Measurements from ENCODE around the gene CCND1. TPM values are rescaled to one million over a fixed set of nuclear protein-coding genes. Genes with fewer than 3 reads are reported as not detected.
"Not testable (repeated sequence)": the region's sequence is repeated elsewhere in the genome, so short reads cannot be mapped to it uniquely, and the experiment has no call there.

The CCND1 gene
- total and polyA plus RNA-seq, 5 donors, result 55.9 to 149 (median 135) TPM

GRCh38 chr11:69683764-69684333, 42.9 kb downstream of the CCND1 start:
- no peak for ATAC-seq
- Histone ChIP-seq H3K4me1 (ENCODE audit: control insufficient read depth, insufficient read depth, low read length) (no peaks in the 10 kb centered on the region), H3K27ac (ENCODE audit: low read length) (no peak overlapping the region), H3K4me3 (ENCODE audit: low read length) (no peak overlapping the region), H3K9me3 (ENCODE audit: control insufficient read depth, low read length) (no peaks in the 10 kb centered on the region), H3K27me3 (ENCODE audit: control insufficient read depth, insufficient read depth) (no peaks in the 10 kb centered on the region)
- intact Hi-C loops (cut with DNase I), result loop anchor here in 3 of 4 donors (1.0 to 10.0 kb wide), 3 partner anchors 511 to 513 kb away; no protein-coding TSS in a partner anchor
- 63% methylated on average over 9 of the region's 9 CpGs for WGBS
- peak in 1 of 3 donors; percentile 31 for DNase-seq

GRCh38 chr11:69684651-69685050, 43.7 kb downstream of the CCND1 start:
- WGBS, result 67% methylated on average over 11 of the region's 11 CpGs
- ATAC-seq (no peak), DNase-seq (no peak)
- intact Hi-C loops (cut with DNase I), result loop anchor here (1.0 to 10.0 kb wide), 5 partner anchors 203 to 512 kb away; no protein-coding TSS in a partner anchor
- Histone ChIP-seq H3K4me3 (ENCODE audit: low read length) (no peak overlapping the region), H3K9me3 (ENCODE audit: control insufficient read depth, low read length) (no peaks in the 10 kb centered on the region), H3K27me3 (ENCODE audit: control insufficient read depth, insufficient read depth) (no peaks in the 10 kb centered on the region), H3K27ac (ENCODE audit: low read length) (no peak overlapping the region), H3K4me1 (ENCODE audit: control insufficient read depth, insufficient read depth, low read length) (no peaks in the 10 kb centered on the region)

- intact Hi-C loops (cut with DNase I), result loop anchor here (2.0 to 10.0 kb wide), 4 partner anchors 202 to 511 kb away; no protein-coding TSS in a partner anchor
- no peak for DNase-seq
- WGBS, result 61% methylated on average over 8 of the region's 8 CpGs
Measured at GRCh38 chr11:69685348-69685747, 44.4 kb downstream of the CCND1 start.

GRCh38 chr11:69686452-69686851, 45.5 kb downstream of the CCND1 start:
- H3K27me3 ChIP-seq (ENCODE audit: control insufficient read depth, insufficient read depth), result no peaks in the 10 kb centered on the region
- intact Hi-C loops (cut with DNase I), result loop anchor here (2.0 to 10.0 kb wide), 4 partner anchors 201 to 508 kb away; no protein-coding TSS in a partner anchor
- DNase-seq (no peak), ATAC-seq (peak in 1 of 2 donors; percentile 9)
- H3K4me3 ChIP-seq (ENCODE audit: low read length), result no peak overlapping the region
- WGBS, result 71% methylated on average over 13 of the region's 13 CpGs
- no peak overlapping the region for H3K27ac ChIP-seq (ENCODE audit: low read length)
- H3K9me3 ChIP-seq (ENCODE audit: control insufficient read depth, low read length), result no peaks in the 10 kb centered on the region
- no peaks in the 10 kb centered on the region for H3K4me1 ChIP-seq (ENCODE audit: control insufficient read depth, insufficient read depth, low read length)

More at GRCh38 chr11:69685348-69685747, 44.4 kb downstream of the CCND1 start:
- no peak for ATAC-seq
- Histone ChIP-seq H3K4me3 (ENCODE audit: low read length) (no peak overlapping the region), H3K4me1 (ENCODE audit: control insufficient read depth, insufficient read depth, low read length) (no peaks in the 10 kb centered on the region), H3K9me3 (ENCODE audit: control insufficient read depth, low read length) (no peaks in the 10 kb centered on the region), H3K27ac (ENCODE audit: low read length) (no peak overlapping the region), H3K27me3 (ENCODE audit: control insufficient read depth, insufficient read depth) (no peaks in the 10 kb centered on the region)

GRCh38 chr11:69686856-69687255, 45.9 kb downstream of the CCND1 start:
- Histone ChIP-seq H3K4me1 (ENCODE audit: control insufficient read depth, insufficient read depth, low read length) (no peaks in the 10 kb centered on the region), H3K9me3 (ENCODE audit: control insufficient read depth, low read length) (no peaks in the 10 kb centered on the region), H3K4me3 (ENCODE audit: low read length) (no peak overlapping the region), H3K27me3 (ENCODE audit: control insufficient read depth, insufficient read depth) (no peaks in the 10 kb centered on the region), H3K27ac (ENCODE audit: low read length) (no peak overlapping the region)
- intact Hi-C loops (cut with DNase I), result loop anchor here (2.0 to 10.0 kb wide), 4 partner anchors 200 to 508 kb away; no protein-coding TSS in a partner anchor
- WGBS, result 88% methylated on average over 8 of the region's 8 CpGs
- ATAC-seq, result no peak
- no peak for DNase-seq

GRCh38 chr11:69687969-69688771, 47.2 kb downstream of the CCND1 start:
- H3K27me3 ChIP-seq (ENCODE audit: control insufficient read depth, insufficient read depth), result not testable (repeated sequence)

GRCh38 chr11:69689484-69690319, 48.7 kb downstream of the CCND1 start:
- ATAC-seq (no peak), DNase-seq (no peak)
- Histone ChIP-seq H3K4me1 (ENCODE audit: control insufficient read depth, insufficient read depth, low read length) (no peaks in the 10 kb centered on the region), H3K9me3 (ENCODE audit: control insufficient read depth, low read length) (no peaks in the 10 kb centered on the region), H3K4me3 (ENCODE audit: low read length) (no peak overlapping the region), H3K27ac (ENCODE audit: low read length) (no peak overlapping the region), H3K27me3 (ENCODE audit: control insufficient read depth, insufficient read depth) (no peaks in the 10 kb centered on the region)
- intact Hi-C loops (cut with DNase I), result loop anchor here in 3 of 4 donors (5.0 to 10.0 kb wide), 3 partner anchors 198 to 505 kb away; no protein-coding TSS in a partner anchor
- 88% methylated on average over 5 of the region's 5 CpGs for WGBS

More at GRCh38 chr11:69687969-69688771, 47.2 kb downstream of the CCND1 start:
- H3K9me3 ChIP-seq (ENCODE audit: control insufficient read depth, low read length); H3K4me1 ChIP-seq (ENCODE audit: control insufficient read depth, insufficient read depth, low read length); DNase-seq; H3K27ac ChIP-seq (ENCODE audit: low read length); ATAC-seq; H3K4me3 ChIP-seq (ENCODE audit: low read length): not testable (repeated sequence)
- WGBS, result 84% methylated on average over 5 of the region's 5 CpGs
- intact Hi-C loops (cut with DNase I), result loop anchor here (2.0 to 10.0 kb wide), 4 partner anchors 199 to 507 kb away; no protein-coding TSS in a partner anchor

- no peak for DNase-seq
- Histone ChIP-seq H3K4me1 (ENCODE audit: control insufficient read depth, insufficient read depth, low read length) (no peaks in the 10 kb centered on the region), H3K27me3 (ENCODE audit: control insufficient read depth, insufficient read depth) (no peaks in the 10 kb centered on the region), H3K9me3 (ENCODE audit: control insufficient read depth, low read length) (no peaks in the 10 kb centered on the region), H3K4me3 (ENCODE audit: low read length) (no peak overlapping the region), H3K27ac (ENCODE audit: low read length) (no peak overlapping the region)
- ATAC-seq, result no peak
- intact Hi-C loops (cut with DNase I), result no loop called here
- WGBS, result 86% methylated on average over 2 of the region's 2 CpGs
Measured at GRCh38 chr11:69691463-69691862, 50.5 kb downstream of the CCND1 start.

- H3K4me1 ChIP-seq (ENCODE audit: control insufficient read depth, insufficient read depth, low read length), result no peaks in the 10 kb centered on the region
- no peak for ATAC-seq
- no peaks in the 10 kb centered on the region for H3K9me3 ChIP-seq (ENCODE audit: control insufficient read depth, low read length)
- no peaks in the 10 kb centered on the region for H3K27me3 ChIP-seq (ENCODE audit: control insufficient read depth, insufficient read depth)
- intact Hi-C loops (cut with DNase I), result no loop called here
- H3K4me3 ChIP-seq (ENCODE audit: low read length), result no peak overlapping the region
- DNase-seq, result no peak
- H3K27ac ChIP-seq (ENCODE audit: low read length), result no peak overlapping the region
Measured at GRCh38 chr11:69692422-69692821, 51.5 kb downstream of the CCND1 start.

GRCh38 chr11:69694781-69695180, 53.8 kb downstream of the CCND1 start:
- ATAC-seq, result no peak
- DNase-seq, result no peak
- intact Hi-C loops (cut with DNase I), result no loop called here
- Histone ChIP-seq H3K9me3 (ENCODE audit: control insufficient read depth, low read length) (no peaks in the 10 kb centered on the region), H3K4me3 (ENCODE audit: low read length) (no peak overlapping the region), H3K27me3 (ENCODE audit: control insufficient read depth, insufficient read depth) (no peaks in the 10 kb centered on the region), H3K27ac (ENCODE audit: low read length) (no peak overlapping the region), H3K4me1 (ENCODE audit: control insufficient read depth, insufficient read depth, low read length) (no peaks in the 10 kb centered on the region)
- 78% methylated on average over 10 of the region's 10 CpGs for WGBS
